Astrocyte (in vitro differentiated cells and primary cell): ENCODE measurements around the gene SEMA3F. TPM values are rescaled to one million over a fixed set of nuclear protein-coding genes. Genes with fewer than 3 reads are reported as not detected.

Experiments used
- DNase-seq: peaks from one replicate; pipeline ENCODE4 v3.0.0-alpha.2; 2010; ENCODE audit warnings: low read depth
- FAIRE-seq: peaks from 2 replicates; lab custom pipeline; 2011; peaks lifted over from hg19 to GRCh38; lab: Jason Lieb, UNC
- H2AFZ ChIP-seq: 2 replicates; pipeline ENCODE4 v1.6.0; 2012; ENCODE audit warnings: low read depth, low read length, inconsistent platforms
- H3K27ac ChIP-seq: 2 replicates; pipeline ENCODE4 v1.5.1; 2011; ENCODE audit warnings: low read depth, low read length, inconsistent platforms
- H3K27me3 ChIP-seq: 2 replicates; pipeline ENCODE4 v1.6.0; 2011; ENCODE audit warnings: low read length, inconsistent platforms; ENCODE audit not compliant: insufficient read depth
- H3K36me3 ChIP-seq: 2 replicates; pipeline ENCODE4 v1.5.1; 2011; ENCODE audit warnings: low read length, inconsistent platforms; ENCODE audit not compliant: insufficient read depth
- H3K4me1 ChIP-seq: 2 replicates; pipeline ENCODE4 v1.5.1; 2011; ENCODE audit warnings: low read length, inconsistent platforms; ENCODE audit not compliant: insufficient read depth
- H3K4me2 ChIP-seq: 2 replicates; pipeline ENCODE4 v1.6.0; 2012; ENCODE audit warnings: low read length, inconsistent platforms
- H3K4me3 ChIP-seq: 2 replicates; pipeline ENCODE4 v1.5.1; 2011; ENCODE audit warnings: low read depth, mild to moderate bottlenecking, low read length, inconsistent platforms; ENCODE audit not compliant: insufficient read depth
- H3K79me2 ChIP-seq: 2 replicates; pipeline ENCODE4 v1.6.0; 2012; ENCODE audit warnings: mild to moderate bottlenecking, low read length, inconsistent platforms; ENCODE audit not compliant: insufficient read depth
- H3K9ac ChIP-seq: 2 replicates; pipeline ENCODE4 v1.6.0; 2012; ENCODE audit warnings: mild to moderate bottlenecking, low read length, inconsistent platforms
- H3K9me3 ChIP-seq: 2 replicates; pipeline ENCODE4 v1.5.1; 2012; ENCODE audit warnings: low read depth, mild to moderate bottlenecking, low read length, inconsistent platforms; ENCODE audit not compliant: insufficient read depth
- H4K20me1 ChIP-seq: 2 replicates; pipeline ENCODE4 v1.6.0; 2012; ENCODE audit warnings: low read length, inconsistent platforms; ENCODE audit not compliant: insufficient read depth
- H3K27ac Mint-ChIP-seq: one replicate; pipeline ENCODE4 v1.8.0; 2021; ENCODE audit warnings: mild to moderate bottlenecking, mixed read lengths; ENCODE audit not compliant: unreplicated experiment
- H3K27me3 Mint-ChIP-seq: one replicate; pipeline ENCODE4 v1.8.0; 2021; ENCODE audit warnings: low read depth, mixed read lengths; ENCODE audit not compliant: unreplicated experiment
- H3K36me3 Mint-ChIP-seq: one replicate; pipeline ENCODE4 v1.8.0; 2021; ENCODE audit warnings: low read depth, mixed read lengths; ENCODE audit not compliant: unreplicated experiment
- H3K4me1 Mint-ChIP-seq: one replicate; pipeline ENCODE4 v1.8.0; 2021; ENCODE audit warnings: low read depth, mixed read lengths; ENCODE audit not compliant: unreplicated experiment
- H3K4me3 Mint-ChIP-seq: one replicate; pipeline ENCODE4 v1.8.0; 2021; ENCODE audit warnings: mild to moderate bottlenecking, moderate library complexity, mixed read lengths; ENCODE audit not compliant: unreplicated experiment
- H3K9me3 Mint-ChIP-seq: one replicate; pipeline ENCODE4 v1.8.0; 2021; ENCODE audit warnings: mild to moderate bottlenecking, mixed read lengths; ENCODE audit not compliant: unreplicated experiment
- CTCF ChIP-seq: IDR thresholded peaks from 2 replicates; pipeline ENCODE4 v1.5.1; 2011; ENCODE audit warnings: low read depth, mild to moderate bottlenecking, inconsistent platforms, low read length, moderate library complexity; ENCODE audit not compliant: insufficient read depth
- EZH2 ChIP-seq: IDR thresholded peaks from 2 replicates; pipeline ENCODE4 v1.6.1; 2012; ENCODE audit warnings: mild to moderate bottlenecking, low read length, inconsistent platforms; ENCODE audit not compliant: insufficient read depth
- total RNA-seq: library from RNA; stranded (reverse); gene quantifications from 2 replicates; pipeline ENCODE4 v1.2.1, GENCODE V29; 2021

The SEMA3F gene
- total RNA-seq, 1 donor from 2014 or later: 6.6 TPM

GRCh38 chr3:50205413-50206276, 50.5 kb downstream of the SEMA3F start:
- Mint-ChIP-seq H3K27me3 (peaks cover 39% of the 10 kb centered on the region), H3K4me1 (peaks cover 10% of the 10 kb centered on the region), H3K4me3 (no peak overlapping the region), H3K9me3 (peaks cover 3% of the 10 kb centered on the region), H3K27ac (no peak overlapping the region), H3K36me3 (no peaks in the 10 kb centered on the region)
- Histone ChIP-seq H3K4me1 (no peaks in the 10 kb centered on the region), H2AFZ (peak overlapping the region; percentile 75), H3K9me3 (no peaks in the 10 kb centered on the region), H3K4me2 (peak overlapping the region; percentile 83), H3K27ac (no peak overlapping the region), H3K9ac (peak overlapping the region; percentile 23), H3K27me3 (peaks cover 25% of the 10 kb centered on the region), H4K20me1 (no peaks in the 10 kb centered on the region), H3K4me3 (peak overlapping the region; percentile 42), H3K36me3 (no peaks in the 10 kb centered on the region), H3K79me2 (no peaks in the 10 kb centered on the region)
- DNase-seq (peak; percentile 10), FAIRE-seq (no peak)
- TF ChIP-seq EZH2 (peak; percentile 98), CTCF (no peak)

- H3K27me3 ChIP-seq: peaks cover 24% of the 10 kb centered on the region
- Mint-ChIP-seq H3K36me3 (no peaks in the 10 kb centered on the region), H3K27ac (no peak overlapping the region), H3K9me3 (peaks cover 3% of the 10 kb centered on the region), H3K27me3 (peaks cover 27% of the 10 kb centered on the region), H3K4me3 (no peak overlapping the region), H3K4me1 (peaks cover 14% of the 10 kb centered on the region)
- H3K9me3 ChIP-seq: no peaks in the 10 kb centered on the region
- no peak overlapping the region for H3K27ac ChIP-seq
- TF ChIP-seq CTCF: no peak
- TF ChIP-seq EZH2: no peak
- no peak overlapping the region for H2AFZ ChIP-seq
- no peaks in the 10 kb centered on the region for H3K36me3 ChIP-seq
- H3K4me1 ChIP-seq: no peaks in the 10 kb centered on the region
- no peak overlapping the region for H3K4me2 ChIP-seq
- FAIRE-seq (no peak), DNase-seq (no peak)
- H3K79me2 ChIP-seq: no peaks in the 10 kb centered on the region
- no peak overlapping the region for H3K4me3 ChIP-seq
- no peak overlapping the region for H3K9ac ChIP-seq
- no peaks in the 10 kb centered on the region for H4K20me1 ChIP-seq
These were observed 52.4 kb downstream of the SEMA3F start for GRCh38 chr3:50207359-50208042.
